Umbilical cord (tissue), 2 donors: ENCODE data around the gene SNAP25. TPM values are rescaled to one million over a fixed set of nuclear protein-coding genes. Genes with fewer than 3 reads are reported as not detected.

Experiments
- DNase-seq: peaks from one replicate; pipeline ENCODE4 v3.0.0-alpha.2; 2015; ENCODE audit warnings: low spot score
- total RNA-seq: library from RNA; depleted of rRNA; stranded (reverse); fragments of >200 nt; gene quantifications from one replicate; pipeline ENCODE4 v1.2.3, GENCODE V29; 2014; ENCODE audit warnings: low replicate concordance; ENCODE audit not compliant: insufficient read depth

SNAP25 gene
- total RNA-seq, 1 donor from 2014 or later: 6.7 TPM

- DNase-seq: no peak
Measured at GRCh38 chr20:10304471-10305046, 85.9 kb downstream of the SNAP25 start.

- peak; percentile 67 for DNase-seq
Measured at GRCh38 chr20:10306440-10307358, 88.1 kb downstream of the SNAP25 start.

- DNase-seq: no peak
Measured at GRCh38 chr20:10307359-10307735, 88.7 kb downstream of the SNAP25 start.

DNA sequence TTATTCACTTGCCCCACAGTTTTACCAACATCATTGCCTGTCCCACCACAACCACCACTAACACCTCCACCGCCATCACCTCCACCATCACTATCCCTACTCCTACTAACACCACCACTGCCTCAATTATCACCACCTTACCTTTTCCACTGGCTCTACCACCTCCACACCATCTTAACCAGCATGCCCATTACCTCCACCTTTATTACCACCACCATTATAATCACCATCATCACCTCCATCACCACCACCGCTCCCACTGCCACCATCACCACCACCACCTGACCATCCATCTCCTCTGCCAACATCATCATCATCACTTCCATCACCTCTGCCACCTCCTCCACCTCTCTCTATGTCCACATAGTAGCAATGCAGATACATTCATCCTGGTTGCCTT is 90.0 kb downstream of the SNAP25 start:
- no peak for DNase-seq

GRCh38 chr20:10309326-10309725 is 90.7 kb downstream of the SNAP25 start:
- peak; percentile 91 for DNase-seq

- no peak for DNase-seq
Measured at GRCh38 chr20:10312111-10312510, 93.5 kb downstream of the SNAP25 start.

GRCh38 chr20:10313215-10313614 is 94.6 kb downstream of the SNAP25 start:
- DNase-seq: no peak

GRCh38 chr20:10313701-10314100 is 95.1 kb downstream of the SNAP25 start:
- DNase-seq: peak; percentile 32

DNA sequence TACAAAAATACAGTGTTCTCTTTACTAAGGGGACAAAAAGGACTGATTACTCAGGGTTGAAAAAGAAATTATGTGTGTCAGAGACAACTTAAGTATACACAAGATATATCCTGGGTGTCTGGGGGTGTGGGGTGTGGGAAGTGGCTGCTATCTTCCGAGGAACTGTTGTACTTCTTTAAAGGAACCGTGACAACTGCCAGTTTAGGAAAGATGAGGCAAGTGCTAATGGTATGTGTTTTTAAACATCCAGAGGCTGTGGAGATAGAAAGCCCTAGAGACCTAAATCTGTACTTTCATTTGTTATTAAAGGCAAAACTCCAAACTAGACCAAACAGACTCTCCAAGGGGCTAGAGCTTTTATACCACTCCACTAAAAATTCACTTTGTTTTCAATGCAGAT is 95.6 kb downstream of the SNAP25 start:
- DNase-seq: peak; percentile 70

DNA sequence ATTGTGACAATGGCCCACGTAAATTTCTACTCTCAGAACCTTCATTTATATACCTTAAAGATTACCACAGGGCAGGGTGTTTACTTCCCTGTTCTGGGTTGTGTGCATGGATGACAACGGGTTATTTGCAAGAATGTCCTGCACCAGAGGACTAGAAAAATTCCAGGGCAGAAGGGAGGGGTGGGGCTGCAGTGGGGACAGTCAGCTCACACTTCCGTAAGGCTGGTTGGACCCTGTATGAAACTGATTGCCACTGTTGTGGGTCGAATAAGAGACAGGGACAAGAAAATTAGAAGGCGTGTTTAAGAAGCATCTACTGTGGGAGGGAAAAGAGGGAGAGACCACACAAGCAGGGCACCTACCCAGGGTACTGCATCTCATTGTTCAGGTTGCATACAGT is 96.5 kb downstream of the SNAP25 start:
- no peak for DNase-seq

DNA sequence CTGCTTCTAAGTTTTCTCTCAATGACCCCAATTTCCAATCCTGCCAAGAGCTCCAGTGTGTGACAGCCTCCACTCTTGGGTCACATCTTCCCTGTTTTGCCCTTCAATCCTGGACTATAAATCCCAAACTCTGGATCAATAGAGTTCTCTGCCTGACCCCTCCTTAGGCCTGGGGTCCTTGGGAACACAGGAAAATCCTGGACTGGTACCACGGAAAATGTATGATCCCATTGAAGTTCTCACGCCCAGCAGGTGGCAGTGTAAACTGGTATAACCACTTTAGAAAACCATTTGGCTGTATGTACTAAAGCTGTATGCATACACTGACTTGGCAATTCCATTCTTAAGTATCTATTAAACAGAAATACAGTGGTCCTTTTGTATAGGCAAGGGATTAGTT is 98.0 kb downstream of the SNAP25 start:
- no peak for DNase-seq

DNA sequence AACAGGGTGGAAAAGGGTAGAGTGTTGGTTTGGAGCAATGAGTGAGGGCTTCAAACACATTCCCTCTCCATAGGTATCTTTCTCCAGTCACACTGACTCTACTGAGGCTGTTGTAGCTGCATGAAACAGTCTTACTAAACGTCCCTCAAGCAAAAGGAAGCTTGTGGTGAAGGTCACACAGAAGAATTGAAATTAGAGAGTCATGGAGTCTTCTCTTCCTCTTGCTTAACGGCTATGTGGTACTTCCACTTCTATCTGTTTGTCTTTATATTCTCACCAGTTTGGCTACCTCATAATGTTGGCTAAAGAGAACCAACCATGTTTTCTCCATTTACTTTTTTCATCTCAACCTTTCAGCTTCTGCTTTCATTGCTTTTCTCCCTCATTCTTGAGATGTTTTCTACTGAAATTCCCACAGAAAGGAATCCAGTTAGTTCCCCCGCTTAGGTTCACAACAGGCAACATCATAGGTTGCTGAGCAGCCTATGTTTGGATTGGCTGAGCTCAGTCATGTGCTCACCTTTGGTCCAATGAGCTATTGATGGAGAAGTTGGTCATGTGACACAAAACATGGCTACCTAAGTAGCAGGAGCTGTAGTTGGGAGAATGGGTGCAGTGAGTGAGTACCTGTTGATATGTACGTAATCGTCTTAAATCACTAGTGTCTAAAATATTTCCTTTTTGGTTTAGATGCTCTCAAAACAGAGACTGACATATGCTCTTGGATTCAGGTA is 99.8 kb downstream of the SNAP25 start:
- no peak for DNase-seq

DNA sequence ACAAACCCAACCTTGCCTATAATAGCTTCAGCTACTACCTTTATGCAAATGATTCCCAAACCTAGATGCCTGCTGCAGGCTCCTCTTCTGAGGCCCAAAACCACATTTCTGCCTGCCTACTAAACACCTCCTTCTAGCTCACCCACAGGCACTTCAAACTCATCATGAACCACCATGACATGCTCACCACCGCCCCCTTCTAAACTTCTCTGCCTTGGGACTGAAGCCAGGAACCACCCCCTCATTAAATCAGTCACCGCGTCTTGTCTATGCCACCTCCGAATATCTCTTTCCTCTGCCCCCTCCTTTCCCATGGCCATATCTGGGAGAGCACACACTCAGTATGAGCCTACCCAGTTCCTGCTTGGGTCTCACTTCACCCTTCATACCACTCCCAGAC is 101.2 kb downstream of the SNAP25 start:
- no peak for DNase-seq

DNA sequence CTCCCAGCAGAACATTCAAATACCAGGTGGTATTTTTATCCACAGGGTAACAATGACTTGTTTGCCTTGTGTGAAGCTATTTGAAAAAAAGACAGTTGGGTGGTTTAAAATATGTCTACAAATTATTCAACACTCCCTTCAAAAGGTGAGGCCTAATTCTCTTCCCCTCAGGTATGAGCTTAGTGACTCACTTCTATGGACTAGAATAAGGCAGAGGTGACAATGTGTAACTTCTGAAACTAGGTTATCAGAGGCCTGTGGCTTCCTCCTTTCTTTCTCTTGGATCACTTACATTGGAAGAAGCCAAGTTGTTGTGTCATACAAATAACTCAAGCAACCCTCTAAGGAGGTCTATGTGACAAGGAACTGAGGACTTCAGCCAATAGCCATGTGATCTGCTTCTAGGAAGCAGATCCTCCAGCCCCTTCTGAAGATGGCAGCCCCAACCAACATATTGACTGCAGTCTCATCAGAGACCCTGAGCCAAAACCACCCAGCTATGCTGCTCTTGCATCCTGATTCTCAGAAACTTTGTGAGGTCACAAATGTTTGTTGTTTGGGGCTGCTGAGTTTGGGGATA is 102.6 kb downstream of the SNAP25 start:
- no peak for DNase-seq

- no peak for DNase-seq
Measured at GRCh38 chr20:10322073-10323012, 103.7 kb downstream of the SNAP25 start.

DNA sequence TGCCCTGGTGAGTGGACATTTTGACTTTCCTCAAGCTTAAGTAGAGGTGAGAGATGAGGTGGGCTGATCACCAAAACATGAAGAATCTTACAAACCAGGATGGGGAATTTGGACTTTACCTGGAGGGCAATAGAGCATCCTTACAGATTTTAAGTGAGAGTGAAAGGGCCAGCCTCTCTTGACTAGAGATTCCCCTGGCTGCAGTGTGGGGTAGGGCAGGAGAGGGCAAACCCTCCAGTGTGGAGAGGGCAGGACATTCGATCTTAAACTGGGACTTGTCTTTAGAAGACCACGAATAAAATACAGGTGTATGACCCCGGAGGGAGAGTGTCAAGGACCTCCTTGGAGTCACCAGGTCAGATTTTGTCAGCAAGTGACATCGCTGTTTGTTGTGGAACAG is 105.1 kb downstream of the SNAP25 start:
- no peak for DNase-seq

DNA sequence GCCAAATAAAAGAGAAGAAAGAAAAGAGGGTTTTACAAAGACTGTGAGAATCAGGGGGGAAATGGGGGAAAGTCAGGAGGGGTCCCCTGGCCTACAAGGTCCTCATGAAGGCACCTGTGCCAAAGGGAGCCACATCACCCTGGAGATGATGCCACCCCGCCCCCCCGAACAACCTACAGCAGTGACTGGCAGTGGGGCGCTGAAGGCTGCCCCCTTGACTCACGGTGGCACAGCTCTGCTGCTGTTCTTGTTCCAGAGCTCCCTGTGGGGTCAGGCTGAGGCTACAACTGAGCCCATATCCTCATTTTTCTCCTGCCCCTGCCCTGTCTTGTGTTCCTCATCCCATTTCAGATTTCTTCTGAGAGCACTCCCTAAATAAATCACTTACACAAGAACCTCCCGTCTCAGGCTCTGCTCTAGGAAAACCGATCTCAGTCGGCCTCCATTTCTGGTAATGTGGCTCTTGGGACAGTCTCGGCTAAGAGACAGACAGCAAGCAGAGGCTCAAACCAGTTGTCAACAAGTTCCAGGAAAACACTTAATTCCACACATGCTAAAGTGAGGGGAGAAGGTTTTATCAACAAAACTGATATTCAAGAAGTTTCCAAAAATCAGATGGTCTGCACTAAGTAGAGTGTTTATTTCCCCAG is 105.7 kb downstream of the SNAP25 start:
- DNase-seq: no peak

DNA sequence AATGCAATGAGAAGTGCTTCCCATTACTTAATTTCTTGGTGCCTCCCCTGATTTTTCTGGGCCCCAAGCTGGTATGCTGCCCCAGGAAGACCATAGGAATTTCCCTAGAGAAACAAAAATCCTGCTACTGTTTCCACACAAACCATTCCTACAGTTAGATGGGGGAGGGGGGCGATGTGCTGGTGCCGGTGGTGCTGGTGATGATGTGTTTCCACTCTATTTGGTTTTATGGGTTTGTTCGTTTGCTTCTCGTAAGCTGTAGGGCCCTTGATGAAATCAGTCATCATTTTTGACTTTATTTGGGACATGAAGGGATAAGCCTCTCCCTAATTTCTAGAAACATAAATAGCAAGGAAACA is 110.2 kb downstream of the SNAP25 start:
- no peak for DNase-seq

DNA sequence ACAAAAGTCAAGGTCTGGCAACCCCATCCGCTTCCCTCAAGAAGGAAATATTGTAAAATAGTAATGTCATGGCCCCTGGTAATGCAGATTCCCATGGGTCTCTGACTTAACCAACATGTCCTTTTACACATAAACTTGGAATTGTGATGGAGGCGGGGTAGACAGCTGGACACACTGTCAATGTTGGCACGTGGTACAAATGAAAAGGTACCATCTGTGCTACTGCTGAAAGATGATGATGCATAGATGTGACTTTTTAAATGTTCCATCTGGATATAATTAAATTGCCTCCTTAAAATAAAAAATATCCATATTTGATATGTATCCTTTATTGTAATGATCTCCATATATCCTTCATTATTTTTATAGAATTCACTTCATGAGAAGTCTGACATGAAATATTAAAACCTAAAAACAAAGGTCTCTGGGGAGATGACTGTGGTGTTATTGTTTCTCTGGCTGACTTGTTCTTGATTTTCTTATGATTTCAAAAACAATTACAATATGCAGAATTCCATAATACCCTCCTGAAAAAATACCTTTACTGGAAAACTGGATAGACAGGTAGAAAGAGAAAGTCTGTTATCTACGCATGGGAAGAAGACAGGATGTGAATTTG is 110.9 kb downstream of the SNAP25 start:
- no peak for DNase-seq

GRCh38 chr20:10330071-10330470 is 111.4 kb downstream of the SNAP25 start:
- DNase-seq: no peak
